MM.1S (cell line): Measurements from ENCODE around the gene POLD3.

Source experiments
- DNase-seq: peaks from one replicate; pipeline ENCODE4 v3.0.0-alpha.2; 2015
- H2AFZ ChIP-seq: fragments of 300-600 bp; sonication (generic); 2 replicates; pipeline ENCODE4 v1.6.0; 2016; ENCODE audit warnings: antibody characterized with exemption, low read length
- H3F3A ChIP-seq: fragments of 300-600 bp; sonication (generic); 2 replicates; pipeline ENCODE4 v1.6.1; 2016; ENCODE audit warnings: mild to moderate bottlenecking, antibody characterized with exemption, low read length, moderate library complexity, mixed read lengths; ENCODE audit not compliant: insufficient read depth
- H3K27ac ChIP-seq: fragments of 300-600 bp; sonication (generic); 2 replicates; pipeline ENCODE4 v1.5.1; 2016; ENCODE audit warnings: mild to moderate bottlenecking, low read length
- H3K27me3 ChIP-seq: fragments of 300-600 bp; sonication (generic); replicated peaks from 2 replicates; pipeline ENCODE4 v1.6.0; 2016; ENCODE audit warnings: low read length; ENCODE audit not compliant: insufficient read depth
- H3K36me3 ChIP-seq: fragments of 300-600 bp; sonication (generic); replicated peaks from 2 replicates; pipeline ENCODE4 v1.6.1; 2016; ENCODE audit warnings: mild to moderate bottlenecking, low read length, mixed read lengths; ENCODE audit not compliant: insufficient read depth
- H3K4me1 ChIP-seq: fragments of 300-600 bp; sonication (generic); 2 replicates; pipeline ENCODE4 v1.6.1; 2016; ENCODE audit warnings: low read length, mixed read lengths
- H3K4me2 ChIP-seq: fragments of 300-600 bp; sonication (generic); 2 replicates; pipeline ENCODE4 v1.6.0; 2016; ENCODE audit warnings: low read depth, low read length
- H3K4me3 ChIP-seq: fragments of 300-600 bp; sonication (generic); 2 replicates; pipeline ENCODE4 v1.5.1; 2016; ENCODE audit warnings: low read length, mixed read lengths
- H3K79me2 ChIP-seq: fragments of 300-600 bp; sonication (generic); 2 replicates; pipeline ENCODE4 v1.6.1; 2016; ENCODE audit warnings: mixed run types, low read length, mixed read lengths
- H3K9ac ChIP-seq: fragments of 300-600 bp; sonication (generic); 2 replicates; pipeline ENCODE4 v1.6.1; 2016; ENCODE audit warnings: low read length, mixed read lengths
- H3K9me2 ChIP-seq: fragments of 300-600 bp; sonication (generic); replicated peaks from 2 replicates; pipeline ENCODE4 v1.6.1; 2016; ENCODE audit warnings: mild to moderate bottlenecking, low read length, mixed read lengths; ENCODE audit not compliant: insufficient read depth
- H3K9me3 ChIP-seq: fragments of 300-600 bp; sonication (generic); replicated peaks from 2 replicates; pipeline ENCODE4 v1.6.1; 2016; ENCODE audit warnings: mild to moderate bottlenecking, low read length, mixed read lengths; ENCODE audit not compliant: insufficient read depth
- H4K20me1 ChIP-seq: fragments of 300-600 bp; sonication (generic); 2 replicates; pipeline ENCODE4 v1.6.1; 2016; ENCODE audit warnings: mild to moderate bottlenecking, low read length, moderate library complexity, mixed read lengths; ENCODE audit not compliant: insufficient read depth
- CTCF ChIP-seq: fragments of 300-600 bp; sonication (generic); IDR thresholded peaks from 2 replicates; pipeline ENCODE4 v1.5.1; 2016; ENCODE audit warnings: antibody characterized with exemption, low read length, mixed read lengths
- EZH2 ChIP-seq: fragments of 300-600 bp; sonication (generic); optimal IDR thresholded peaks from 2 replicates; pipeline ENCODE3; 2017; ENCODE audit warnings: low read depth, mild to moderate bottlenecking, antibody characterized with exemption, low read length, mixed read lengths
- EZH2phosphoT487 ChIP-seq: fragments of 300-600 bp; sonication (generic); IDR thresholded peaks from 2 replicates; pipeline ENCODE4 v1.6.1; 2018; ENCODE audit warnings: antibody characterized with exemption, low read length

The POLD3 gene

GRCh38 chr11:74626604-74627003, 34.2 kb downstream of the POLD3 start:
- Histone ChIP-seq H3K9me2 (no peaks in the 10 kb centered on the region), H3K4me1 (no peaks in the 10 kb centered on the region), H3K36me3 (no peaks in the 10 kb centered on the region), H3K4me2 (no peak overlapping the region), H3K27me3 (no peaks in the 10 kb centered on the region), H4K20me1 (no peaks in the 10 kb centered on the region), H3K9me3 (no peaks in the 10 kb centered on the region), H3K4me3 (no peak overlapping the region), H3K27ac (no peak overlapping the region), H3K9ac (no peak overlapping the region), H2AFZ (no peak overlapping the region), H3K79me2 (0 out of 2 replicates have a peak, but pooled peaks cover 2% of the 10 kb centered on the region), H3F3A (no peaks in the 10 kb centered on the region)
- no peak for TF ChIP-seq EZH2
- TF ChIP-seq CTCF: no peak
- no peak for TF ChIP-seq EZH2phosphoT487
- no peak for DNase-seq

DNA sequence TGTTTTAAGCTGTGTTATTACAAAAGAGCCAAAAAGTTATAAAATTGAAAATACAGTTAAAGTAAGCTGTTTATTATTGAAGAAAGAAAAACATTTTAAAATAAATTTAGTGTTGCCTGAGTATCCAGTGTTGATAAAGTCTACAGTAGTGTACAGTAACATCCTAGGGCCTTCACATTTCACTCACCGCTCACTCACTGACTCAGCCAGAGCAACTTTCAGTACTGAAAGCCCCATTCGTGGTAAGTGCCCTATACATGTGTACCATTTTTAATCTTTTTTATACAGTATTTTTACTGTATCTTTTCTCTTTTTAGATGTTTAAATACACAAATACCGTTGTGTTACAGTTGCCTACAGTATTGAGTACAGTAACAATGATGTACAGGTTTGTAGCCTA, 35.0 kb downstream of the POLD3 start:
- Histone ChIP-seq H3K9me3 (no peaks in the 10 kb centered on the region), H3F3A (no peaks in the 10 kb centered on the region), H3K9ac (no peak overlapping the region), H3K4me2 (no peak overlapping the region), H3K9me2 (no peaks in the 10 kb centered on the region), H2AFZ (no peak overlapping the region), H3K27ac (no peak overlapping the region), H3K79me2 (0 out of 2 replicates have a peak, but pooled peaks cover 2% of the 10 kb centered on the region), H3K4me1 (no peaks in the 10 kb centered on the region), H3K4me3 (no peak overlapping the region), H3K27me3 (no peaks in the 10 kb centered on the region), H4K20me1 (no peaks in the 10 kb centered on the region), H3K36me3 (no peaks in the 10 kb centered on the region)
- DNase-seq: no peak
- TF ChIP-seq CTCF: no peak
- no peak for TF ChIP-seq EZH2
- TF ChIP-seq EZH2phosphoT487: no peak

- no peaks in the 10 kb centered on the region for H3K4me1 ChIP-seq
- no peak overlapping the region for H3K27ac ChIP-seq
- TF ChIP-seq EZH2phosphoT487: no peak
- TF ChIP-seq CTCF: no peak
- TF ChIP-seq EZH2: no peak
- 0 out of 2 replicates have a peak, but pooled peaks cover 2% of the 10 kb centered on the region for H3K79me2 ChIP-seq
- no peak overlapping the region for H3K4me2 ChIP-seq
- no peaks in the 10 kb centered on the region for H3K27me3 ChIP-seq
- no peaks in the 10 kb centered on the region; the same call in 1 of the 2 replicates for H3K36me3 ChIP-seq
- no peak overlapping the region for H2AFZ ChIP-seq
- H4K20me1 ChIP-seq: no peaks in the 10 kb centered on the region
- DNase-seq: no peak
- H3K4me3 ChIP-seq: no peak overlapping the region
- no peaks in the 10 kb centered on the region for H3K9me2 ChIP-seq
- no peak overlapping the region for H3K9ac ChIP-seq
- H3K9me3 ChIP-seq: no peaks in the 10 kb centered on the region
- H3F3A ChIP-seq: no peaks in the 10 kb centered on the region
Observed at GRCh38 chr11:74630043-74630442, 37.7 kb downstream of the POLD3 start.
